ENCODE measurements around the gene CENPA. TPM values are rescaled to one million over a fixed set of nuclear protein-coding genes. Genes with fewer than 3 reads are reported as not detected.
"Not testable (repeated sequence)": the region's sequence is repeated elsewhere in the genome, so short reads cannot be mapped to it uniquely, and the experiment has no call there.

CENPA gene
- total RNA-seq, 2 experiments from 2014 or later, result 33.6 to 34.4 TPM

GRCh38 chr2:26801328-26801727 lies 15.5 kb downstream of the CENPA start:
- Mint-ChIP-seq H3K36me3 (peaks cover 5% of the 10 kb centered on the region), H3K4me1 (no peaks in the 10 kb centered on the region), H3K27me3 (no peaks in the 10 kb centered on the region), H3K4me3 (no peak overlapping the region), H3K27ac (no peak overlapping the region), H3K9me3 (no peaks in the 10 kb centered on the region)
- DNase-seq, result no peak

DNA sequence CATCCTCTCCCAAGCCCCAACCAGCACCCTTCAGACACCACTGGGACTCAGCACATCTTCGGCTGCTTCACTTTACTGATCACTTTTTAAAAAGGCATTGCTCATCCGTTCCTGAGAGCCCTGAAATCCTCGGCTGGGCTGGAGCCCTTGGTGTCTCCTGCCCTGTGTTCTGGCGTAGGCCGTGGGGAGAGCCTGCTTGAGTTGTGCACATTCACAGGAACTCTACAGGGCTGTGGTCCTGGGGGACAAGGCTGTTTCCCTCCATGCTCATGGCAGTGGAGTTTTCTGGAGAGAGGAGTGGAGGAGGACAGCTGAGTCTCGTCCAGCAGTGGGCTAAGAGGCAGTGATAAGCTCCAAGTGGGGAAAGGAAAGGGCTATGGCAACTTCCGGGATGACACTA lies 15.9 kb downstream of the CENPA start:
- H3K27me3 Mint-ChIP-seq, result no peaks in the 10 kb centered on the region
- no peak for DNase-seq
- no peaks in the 10 kb centered on the region for H3K9me3 Mint-ChIP-seq
- H3K4me3 Mint-ChIP-seq, result no peak overlapping the region
- no peak overlapping the region for H3K27ac Mint-ChIP-seq
- H3K4me1 Mint-ChIP-seq, result no peaks in the 10 kb centered on the region
- peaks cover 5% of the 10 kb centered on the region for H3K36me3 Mint-ChIP-seq

GRCh38 chr2:26805241-26805676 lies 19.4 kb downstream of the CENPA start:
- no peaks in the 10 kb centered on the region for H3K27me3 Mint-ChIP-seq

DNA sequence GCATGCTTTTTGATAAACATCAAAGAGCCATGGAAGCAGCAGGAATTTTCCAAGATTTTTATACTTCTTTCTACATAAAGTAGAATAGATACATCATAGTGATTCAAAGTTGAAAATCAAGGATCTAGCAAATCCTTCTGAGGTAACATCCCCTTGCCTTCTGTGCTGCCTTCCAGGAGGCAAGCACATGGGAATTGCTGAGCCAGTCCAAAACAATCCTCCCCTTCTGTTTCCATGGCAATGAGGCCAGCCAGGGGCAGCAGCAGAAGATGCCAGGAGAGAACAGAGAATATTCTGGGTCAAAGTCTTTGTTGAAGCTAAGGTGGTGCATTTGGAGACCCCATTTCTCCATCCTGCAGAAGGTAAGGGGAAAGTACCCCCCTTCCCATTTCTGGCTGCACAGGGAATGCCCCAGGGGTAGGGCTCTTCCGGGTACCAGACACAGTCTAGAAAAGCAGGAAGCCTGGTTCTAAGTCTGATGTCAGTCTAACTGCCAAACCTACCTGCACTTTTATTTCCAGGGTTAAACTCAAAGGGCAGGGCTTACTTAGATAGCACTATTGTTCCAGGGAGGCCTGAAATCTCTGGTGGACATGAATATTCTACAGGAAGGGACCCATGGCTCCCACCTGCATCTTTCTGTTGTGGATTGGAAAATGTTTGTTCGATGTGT lies 22.1 kb downstream of the CENPA start:
- no peaks in the 10 kb centered on the region for H3K36me3 Mint-ChIP-seq
- H3K4me1 Mint-ChIP-seq, result peaks cover 24% of the 10 kb centered on the region
- H3K27ac Mint-ChIP-seq, result no peak overlapping the region
- DNase-seq, result no peak
- no peak overlapping the region for H3K4me3 Mint-ChIP-seq
- H3K27me3 Mint-ChIP-seq, result no peaks in the 10 kb centered on the region
- no peaks in the 10 kb centered on the region for H3K9me3 Mint-ChIP-seq

More at GRCh38 chr2:26805241-26805676, 19.4 kb downstream of the CENPA start:
- H3K9me3 Mint-ChIP-seq, result no peaks in the 10 kb centered on the region
- H3K27ac Mint-ChIP-seq, result no peak overlapping the region
- H3K4me1 Mint-ChIP-seq, result peaks cover 11% of the 10 kb centered on the region
- no peak for DNase-seq
- H3K4me3 Mint-ChIP-seq, result no peak overlapping the region
- H3K36me3 Mint-ChIP-seq, result no peaks in the 10 kb centered on the region

- H3K4me1 Mint-ChIP-seq, result peaks cover 24% of the 10 kb centered on the region
- no peaks in the 10 kb centered on the region for H3K27me3 Mint-ChIP-seq
- H3K9me3 Mint-ChIP-seq, result no peaks in the 10 kb centered on the region
- no peak for DNase-seq
- no peak overlapping the region for H3K27ac Mint-ChIP-seq
- H3K36me3 Mint-ChIP-seq, result no peaks in the 10 kb centered on the region
- H3K4me3 Mint-ChIP-seq, result no peak overlapping the region
These were observed 23.4 kb downstream of the CENPA start for GRCh38 chr2:26809211-26809610.

- Mint-ChIP-seq H3K4me1 (peaks cover 24% of the 10 kb centered on the region), H3K27me3 (no peaks in the 10 kb centered on the region), H3K4me3 (no peak overlapping the region), H3K9me3 (no peaks in the 10 kb centered on the region), H3K27ac (no peak overlapping the region), H3K36me3 (no peaks in the 10 kb centered on the region)
- DNase-seq, result no peak
These were observed 24.2 kb downstream of the CENPA start for GRCh38 chr2:26809876-26810577.

DNA sequence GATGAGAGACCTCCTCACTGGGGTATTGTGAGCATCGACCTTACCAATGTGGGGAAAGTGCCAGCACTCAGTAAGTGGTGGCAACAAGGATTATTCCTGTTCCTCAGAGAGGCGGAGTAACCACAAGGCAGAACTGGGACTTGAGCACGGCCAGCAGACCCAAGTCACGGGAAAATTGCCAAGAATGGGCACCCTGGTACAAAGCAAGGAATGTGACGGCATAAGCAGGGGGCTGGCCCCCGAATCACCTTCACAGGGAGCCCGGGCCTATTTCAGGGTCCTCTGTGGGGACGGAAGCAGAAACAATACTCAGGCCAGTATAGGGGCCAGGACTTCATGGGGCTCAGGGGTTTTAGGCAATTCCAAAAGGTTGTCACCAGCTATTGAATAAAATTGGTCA lies 25.4 kb downstream of the CENPA start:
- H3K36me3 Mint-ChIP-seq, result peaks cover 2% of the 10 kb centered on the region
- H3K27me3 Mint-ChIP-seq, result no peaks in the 10 kb centered on the region
- peaks cover 24% of the 10 kb centered on the region for H3K4me1 Mint-ChIP-seq
- no peak overlapping the region for H3K27ac Mint-ChIP-seq
- no peaks in the 10 kb centered on the region for H3K9me3 Mint-ChIP-seq
- H3K4me3 Mint-ChIP-seq, result no peak overlapping the region
- DNase-seq, result no peak

- DNase-seq, result no peak
- H3K36me3 Mint-ChIP-seq, result peaks cover 2% of the 10 kb centered on the region
- H3K27me3 Mint-ChIP-seq, result peaks cover 4% of the 10 kb centered on the region
- no peak overlapping the region for H3K27ac Mint-ChIP-seq
- H3K4me1 Mint-ChIP-seq, result peaks cover 24% of the 10 kb centered on the region
- H3K9me3 Mint-ChIP-seq, result no peaks in the 10 kb centered on the region
- H3K4me3 Mint-ChIP-seq, result no peak overlapping the region
These were observed 26.2 kb downstream of the CENPA start for GRCh38 chr2:26811791-26812694.

GRCh38 chr2:26812731-26813130 lies 26.9 kb downstream of the CENPA start:
- peaks cover 4% of the 10 kb centered on the region for H3K27me3 Mint-ChIP-seq
- DNase-seq, result no peak
- no peaks in the 10 kb centered on the region for H3K9me3 Mint-ChIP-seq
- H3K4me3 Mint-ChIP-seq, result no peak overlapping the region
- H3K36me3 Mint-ChIP-seq, result peaks cover 2% of the 10 kb centered on the region
- H3K27ac Mint-ChIP-seq, result no peak overlapping the region
- peaks cover 24% of the 10 kb centered on the region for H3K4me1 Mint-ChIP-seq

- not testable (repeated sequence) for DNase-seq, H3K4me3 Mint-ChIP-seq, H3K27ac Mint-ChIP-seq, H3K36me3 Mint-ChIP-seq, H3K9me3 Mint-ChIP-seq, H3K27me3 Mint-ChIP-seq
- peaks cover 21% of the 10 kb centered on the region for H3K4me1 Mint-ChIP-seq
These were observed 28.4 kb downstream of the CENPA start for GRCh38 chr2:26814072-26814765.

GRCh38 chr2:26816893-26817292 lies 31.0 kb downstream of the CENPA start:
- Mint-ChIP-seq H3K4me1 (peaks cover 2% of the 10 kb centered on the region), H3K4me3 (no peak overlapping the region), H3K27me3 (peaks cover 4% of the 10 kb centered on the region), H3K27ac (no peak overlapping the region), H3K9me3 (no peaks in the 10 kb centered on the region), H3K36me3 (peaks cover 2% of the 10 kb centered on the region)
- peak; percentile 16 for DNase-seq

- Mint-ChIP-seq H3K36me3 (peaks cover 2% of the 10 kb centered on the region), H3K4me3 (no peak overlapping the region), H3K27me3 (peaks cover 4% of the 10 kb centered on the region), H3K27ac (no peak overlapping the region), H3K9me3 (no peaks in the 10 kb centered on the region), H3K4me1 (peaks cover 2% of the 10 kb centered on the region)
- DNase-seq, result no peak
These were observed 32.4 kb downstream of the CENPA start for GRCh38 chr2:26818255-26818654.

DNA sequence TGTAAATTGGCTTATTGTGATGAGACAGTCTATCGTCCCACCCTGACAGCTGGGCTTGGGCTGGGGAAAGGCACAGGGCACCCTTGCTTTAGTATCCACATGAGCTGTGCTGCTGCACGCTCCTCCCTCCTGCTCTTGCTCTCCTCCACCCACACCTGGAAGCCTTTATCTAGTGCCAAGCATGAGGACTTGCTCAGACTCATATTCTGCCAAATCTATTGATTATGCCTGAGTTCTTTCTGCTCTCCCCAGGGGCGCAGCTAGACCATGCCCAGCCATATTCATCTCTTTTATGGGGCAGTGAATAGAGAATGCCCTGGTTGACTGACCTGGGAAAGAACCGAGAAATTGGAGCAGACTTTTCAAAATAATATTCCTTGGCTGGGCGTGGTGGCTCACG lies 33.1 kb downstream of the CENPA start:
- H3K27me3 Mint-ChIP-seq, result peaks cover 4% of the 10 kb centered on the region
- H3K27ac Mint-ChIP-seq, result no peak overlapping the region
- H3K36me3 Mint-ChIP-seq, result peaks cover 2% of the 10 kb centered on the region
- no peak for DNase-seq
- H3K4me3 Mint-ChIP-seq, result no peak overlapping the region
- peaks cover 2% of the 10 kb centered on the region for H3K4me1 Mint-ChIP-seq
- H3K9me3 Mint-ChIP-seq, result no peaks in the 10 kb centered on the region

DNA sequence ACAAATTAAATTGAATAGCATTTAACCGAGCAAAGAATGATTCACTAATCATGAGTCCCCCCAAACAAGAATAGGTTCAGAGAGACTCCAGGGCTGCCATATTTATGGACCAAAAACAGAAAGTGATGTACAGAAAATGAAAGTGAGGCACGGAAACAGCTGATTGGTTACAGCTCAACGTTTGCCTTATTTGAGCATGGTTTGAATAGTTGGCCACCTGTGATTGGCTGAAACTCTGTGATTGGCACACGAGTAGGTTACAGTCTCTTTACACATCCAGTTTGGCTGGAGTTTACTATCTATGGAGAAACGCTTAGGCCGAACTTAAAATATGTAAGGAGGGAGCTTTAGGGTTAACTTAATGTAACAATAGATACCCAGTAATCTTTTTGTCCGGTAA lies 35.1 kb downstream of the CENPA start:
- no peaks in the 10 kb centered on the region for H3K9me3 Mint-ChIP-seq
- no peaks in the 10 kb centered on the region for H3K36me3 Mint-ChIP-seq
- peaks cover 4% of the 10 kb centered on the region for H3K27me3 Mint-ChIP-seq

DNA sequence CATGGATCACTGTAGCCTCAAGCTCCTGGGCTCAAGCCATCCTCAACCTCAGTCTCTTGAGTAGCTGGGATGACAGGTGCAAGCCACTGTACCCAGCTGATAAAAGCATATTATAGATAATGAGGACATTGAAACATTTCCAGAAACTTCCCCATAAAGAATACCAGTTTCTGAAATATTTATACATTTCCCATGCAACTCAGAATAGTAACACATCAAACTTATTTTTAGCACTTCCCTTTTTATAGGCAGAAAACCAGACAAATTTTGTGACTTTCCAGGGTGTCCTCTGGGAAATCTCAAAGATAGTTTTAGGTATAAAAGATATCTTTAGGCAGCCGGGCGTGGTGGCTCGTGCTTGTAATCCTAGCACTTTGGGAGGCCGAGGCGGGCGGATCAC lies 37.0 kb downstream of the CENPA start:
- no peak for DNase-seq

More for the DNA sequence above, 35.1 kb downstream of the CENPA start:
- Mint-ChIP-seq H3K4me3 (no peak overlapping the region), H3K27ac (no peak overlapping the region), H3K4me1 (peaks cover 2% of the 10 kb centered on the region)
- no peak for DNase-seq

More for the DNA sequence above, 37.0 kb downstream of the CENPA start:
- no peak overlapping the region for H3K27ac Mint-ChIP-seq
- no peaks in the 10 kb centered on the region for H3K27me3 Mint-ChIP-seq
- H3K9me3 Mint-ChIP-seq, result no peaks in the 10 kb centered on the region
- no peaks in the 10 kb centered on the region for H3K36me3 Mint-ChIP-seq
- no peak overlapping the region for H3K4me3 Mint-ChIP-seq
- H3K4me1 Mint-ChIP-seq, result peaks cover 2% of the 10 kb centered on the region
